Stomach (tissue), 4 donors: Measurements from ENCODE around the gene C1orf174.

ENCODE experiments used
- POLR2AphosphoS5 ChIP-seq, 3 donors: sonication (generic); formaldehyde crosslinking; IDR thresholded peaks; one replicate each; pipeline ENCODE4 v1.6.1; 2016; ENCODE audit warnings: antibody characterized with exemption in 3 of 3
- TF ChIP-seq, protein P1 (sequence below), 7 experiments: fragments of 450-650 bp in 4 of 7; fragments of 200-600 bp in 3 of 7; sonication (generic) in 3 of 7; IDR thresholded peaks; one replicate each; pipeline ENCODE4 v1.5.1; 2016 to 2019; ENCODE audit warnings: antibody characterized with exemption in 7 of 7, control low read depth in 2 of 7, mild to moderate bottlenecking in 1 of 7

DNA sequence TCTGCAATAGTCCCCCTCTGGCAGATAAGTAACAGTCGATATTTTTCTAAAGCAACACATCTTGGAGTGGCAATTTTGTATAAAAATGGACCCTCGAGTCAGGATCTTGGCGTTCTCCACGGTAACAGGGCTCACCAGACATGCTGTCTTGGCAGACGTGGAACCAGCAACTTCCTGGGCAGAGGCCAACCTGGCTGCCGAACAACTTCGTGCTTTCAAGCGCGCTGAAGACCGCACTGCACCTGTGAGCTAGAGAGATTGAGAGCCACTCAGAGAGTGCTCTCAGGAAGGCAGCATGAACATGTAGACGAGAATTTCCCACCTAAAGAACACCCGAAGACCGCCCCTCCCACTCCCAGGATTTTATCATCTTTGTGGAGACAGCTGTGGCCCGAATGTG lies 7.3 kb downstream of the C1orf174 start:
- TF ChIP-seq, protein P1, sequence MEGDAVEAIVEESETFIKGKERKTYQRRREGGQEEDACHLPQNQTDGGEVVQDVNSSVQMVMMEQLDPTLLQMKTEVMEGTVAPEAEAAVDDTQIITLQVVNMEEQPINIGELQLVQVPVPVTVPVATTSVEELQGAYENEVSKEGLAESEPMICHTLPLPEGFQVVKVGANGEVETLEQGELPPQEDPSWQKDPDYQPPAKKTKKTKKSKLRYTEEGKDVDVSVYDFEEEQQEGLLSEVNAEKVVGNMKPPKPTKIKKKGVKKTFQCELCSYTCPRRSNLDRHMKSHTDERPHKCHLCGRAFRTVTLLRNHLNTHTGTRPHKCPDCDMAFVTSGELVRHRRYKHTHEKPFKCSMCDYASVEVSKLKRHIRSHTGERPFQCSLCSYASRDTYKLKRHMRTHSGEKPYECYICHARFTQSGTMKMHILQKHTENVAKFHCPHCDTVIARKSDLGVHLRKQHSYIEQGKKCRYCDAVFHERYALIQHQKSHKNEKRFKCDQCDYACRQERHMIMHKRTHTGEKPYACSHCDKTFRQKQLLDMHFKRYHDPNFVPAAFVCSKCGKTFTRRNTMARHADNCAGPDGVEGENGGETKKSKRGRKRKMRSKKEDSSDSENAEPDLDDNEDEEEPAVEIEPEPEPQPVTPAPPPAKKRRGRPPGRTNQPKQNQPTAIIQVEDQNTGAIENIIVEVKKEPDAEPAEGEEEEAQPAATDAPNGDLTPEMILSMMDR (IDR thresholded peaks at IDR 0.05), result no peak
- TF ChIP-seq POLR2AphosphoS5 (IDR thresholded peaks at IDR 0.05), result no peak
